NB4 (cell line): ENCODE data around the gene LRRC55.

ENCODE experiments used
- MYC ChIP-seq: IDR thresholded peaks from 2 replicates; pipeline ENCODE4 v1.6.1; 2011; ENCODE audit warnings: low read depth, low read length
- POLR2A ChIP-seq: IDR thresholded peaks from 2 replicates; pipeline ENCODE4 v1.6.1; 2011; ENCODE audit warnings: mild to moderate bottlenecking; ENCODE audit not compliant: insufficient read length; ENCODE audit errors: extremely low read depth
- TF ChIP-seq, protein P1 (sequence below): IDR thresholded peaks from one replicate; pipeline ENCODE4 v1.5.1; 2012; ENCODE audit warnings: low read depth, low read length
- TF ChIP-seq, protein P2 (sequence below): IDR thresholded peaks from 2 replicates; pipeline ENCODE4 v1.6.1; 2011; ENCODE audit warnings: low read depth, low read length

GRCh38 chr11:57179681-57180080, 2.1 kb upstream of the LRRC55 start:
- TF ChIP-seq, protein P1, sequence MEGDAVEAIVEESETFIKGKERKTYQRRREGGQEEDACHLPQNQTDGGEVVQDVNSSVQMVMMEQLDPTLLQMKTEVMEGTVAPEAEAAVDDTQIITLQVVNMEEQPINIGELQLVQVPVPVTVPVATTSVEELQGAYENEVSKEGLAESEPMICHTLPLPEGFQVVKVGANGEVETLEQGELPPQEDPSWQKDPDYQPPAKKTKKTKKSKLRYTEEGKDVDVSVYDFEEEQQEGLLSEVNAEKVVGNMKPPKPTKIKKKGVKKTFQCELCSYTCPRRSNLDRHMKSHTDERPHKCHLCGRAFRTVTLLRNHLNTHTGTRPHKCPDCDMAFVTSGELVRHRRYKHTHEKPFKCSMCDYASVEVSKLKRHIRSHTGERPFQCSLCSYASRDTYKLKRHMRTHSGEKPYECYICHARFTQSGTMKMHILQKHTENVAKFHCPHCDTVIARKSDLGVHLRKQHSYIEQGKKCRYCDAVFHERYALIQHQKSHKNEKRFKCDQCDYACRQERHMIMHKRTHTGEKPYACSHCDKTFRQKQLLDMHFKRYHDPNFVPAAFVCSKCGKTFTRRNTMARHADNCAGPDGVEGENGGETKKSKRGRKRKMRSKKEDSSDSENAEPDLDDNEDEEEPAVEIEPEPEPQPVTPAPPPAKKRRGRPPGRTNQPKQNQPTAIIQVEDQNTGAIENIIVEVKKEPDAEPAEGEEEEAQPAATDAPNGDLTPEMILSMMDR = no peak
- TF ChIP-seq MYC (no peak), POLR2A (no peak)
- TF ChIP-seq, protein P2, sequence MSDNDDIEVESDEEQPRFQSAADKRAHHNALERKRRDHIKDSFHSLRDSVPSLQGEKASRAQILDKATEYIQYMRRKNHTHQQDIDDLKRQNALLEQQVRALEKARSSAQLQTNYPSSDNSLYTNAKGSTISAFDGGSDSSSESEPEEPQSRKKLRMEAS = no peak
